HG02798 (cell line): ENCODE results near the gene BPI.
"Not testable (repeated sequence)": the region's sequence is repeated elsewhere in the genome, so short reads cannot be mapped to it uniquely, and the experiment has no call there.

Source experiments
- ATAC-seq: cut with Tn5 transposase; IDR thresholded peaks from one replicate; pipeline ENCODE4 v1.9.1; 2021; ENCODE audit warnings: mild to moderate bottlenecking; ENCODE audit not compliant: unreplicated experiment, poor library complexity

Gene BPI

GRCh38 chr20:38300438-38300837 lies 3.5 kb upstream of the BPI start:
- ATAC-seq = no peak

- ATAC-seq = no peak
Observed at GRCh38 chr20:38301309-38301708, 2.6 kb upstream of the BPI start.

- ATAC-seq = no peak
Observed at GRCh38 chr20:38302786-38303185, 1.2 kb upstream of the BPI start.

GRCh38 chr20:38304845-38305447 lies 990 bp downstream of the BPI start:
- ATAC-seq = no peak

- no peak for ATAC-seq
Observed at GRCh38 chr20:38305541-38305940, 1.6 kb downstream of the BPI start.

- ATAC-seq = no peak
Observed at GRCh38 chr20:38306379-38306778, 2.4 kb downstream of the BPI start.

GRCh38 chr20:38307371-38308046 lies 3.6 kb downstream of the BPI start:
- no peak for ATAC-seq

- no peak for ATAC-seq
Observed at GRCh38 chr20:38308047-38308438, 4.1 kb downstream of the BPI start.

GRCh38 chr20:38308447-38308846 lies 4.5 kb downstream of the BPI start:
- no peak for ATAC-seq

GRCh38 chr20:38311091-38311490 lies 7.1 kb downstream of the BPI start:
- no peak for ATAC-seq

GRCh38 chr20:38311491-38311890 lies 7.5 kb downstream of the BPI start:
- ATAC-seq = no peak

GRCh38 chr20:38313676-38314075 lies 9.7 kb downstream of the BPI start:
- no peak for ATAC-seq

- not testable (repeated sequence) for ATAC-seq
Observed at GRCh38 chr20:38314350-38314749, 10.4 kb downstream of the BPI start.

- ATAC-seq = no peak
Observed at GRCh38 chr20:38315290-38315966, 11.5 kb downstream of the BPI start.

- no peak for ATAC-seq
Observed at GRCh38 chr20:38316341-38316740, 12.4 kb downstream of the BPI start.

GRCh38 chr20:38317422-38317821 lies 13.5 kb downstream of the BPI start:
- no peak for ATAC-seq

GRCh38 chr20:38320221-38320620 lies 16.3 kb downstream of the BPI start:
- no peak for ATAC-seq

- ATAC-seq = no peak
Observed at GRCh38 chr20:38321959-38322598, 18.1 kb downstream of the BPI start.

GRCh38 chr20:38324159-38324558 lies 20.2 kb downstream of the BPI start:
- no peak for ATAC-seq

- ATAC-seq = no peak
Observed at GRCh38 chr20:38325167-38325566, 21.2 kb downstream of the BPI start.

GRCh38 chr20:38325905-38326304 lies 21.9 kb downstream of the BPI start:
- ATAC-seq = no peak
